GM12801 (cell line): Measurements from ENCODE around the gene GPR137B.

ENCODE experiments used
- CTCF ChIP-seq: IDR thresholded peaks from one replicate; pipeline ENCODE4 v1.5.1; 2011; ENCODE audit warnings: control low read depth; ENCODE audit not compliant: insufficient read length; ENCODE audit errors: extremely low read depth

Gene GPR137B

GRCh38 chr1:236132420-236133046 lies 9.8 kb upstream of the GPR137B start:
- TF ChIP-seq CTCF, result no peak

DNA sequence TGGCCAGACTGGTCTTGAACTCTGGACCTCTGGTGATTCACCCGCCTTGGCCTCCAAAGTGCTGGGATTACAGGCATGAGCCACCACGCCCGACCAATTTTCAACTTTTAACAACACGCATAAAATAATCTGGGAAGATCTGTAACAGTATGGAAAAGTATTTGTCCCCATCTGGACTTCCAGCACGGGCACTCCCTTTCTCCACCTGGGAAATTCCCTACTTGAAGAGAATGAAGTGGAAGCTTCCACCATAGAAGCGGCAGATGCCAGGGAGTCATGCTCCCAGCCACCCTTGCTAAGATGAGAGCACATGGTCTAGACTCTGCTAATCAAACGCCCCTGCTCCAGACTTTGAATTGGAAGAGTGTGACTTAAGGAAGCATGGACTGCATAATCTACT lies 9.0 kb upstream of the GPR137B start:
- TF ChIP-seq CTCF, result no peak

GRCh38 chr1:236133802-236134201 lies 8.5 kb upstream of the GPR137B start:
- TF ChIP-seq CTCF, result no peak

DNA sequence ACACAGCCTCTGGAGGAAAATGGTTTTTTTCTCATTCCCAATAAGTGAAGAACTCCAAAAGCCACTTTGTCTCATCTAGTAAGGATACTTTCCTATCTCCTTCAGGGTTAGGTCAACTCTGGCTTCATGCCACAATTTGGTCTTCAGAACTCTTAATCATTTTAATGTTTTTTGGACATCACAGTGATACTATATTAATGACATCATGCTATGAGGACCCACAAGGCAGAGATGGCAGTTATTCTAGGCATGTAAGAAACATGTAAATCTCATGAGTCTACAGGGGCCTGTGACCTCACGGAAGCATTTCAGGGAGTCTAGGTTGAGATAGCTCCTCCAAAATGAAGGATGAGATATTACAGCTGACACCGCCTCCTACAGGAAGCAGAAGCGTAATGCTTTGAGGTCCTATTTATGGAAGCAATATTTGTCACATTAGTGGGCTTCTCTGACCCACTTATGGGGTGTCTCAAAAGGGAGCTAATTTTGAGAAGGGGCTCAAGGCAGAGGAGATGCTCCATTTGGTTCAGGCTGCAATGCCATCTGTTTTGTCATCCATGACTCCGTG lies 5.0 kb upstream of the GPR137B start:
- TF ChIP-seq CTCF, result no peak

GRCh38 chr1:236139495-236139894 lies 2.8 kb upstream of the GPR137B start:
- TF ChIP-seq CTCF, result no peak

GRCh38 chr1:236140705-236141446 lies 1.5 kb upstream of the GPR137B start:
- no peak for TF ChIP-seq CTCF

- TF ChIP-seq CTCF, result no peak
Observed at GRCh38 chr1:236141447-236142252, 689 bp upstream of the GPR137B start.
